HG03045 (cell line): Measurements from ENCODE around the gene CREB5.

ENCODE experiments used
- ATAC-seq: cut with Tn5 transposase; IDR thresholded peaks from one replicate; pipeline ENCODE4 v1.9.1; 2021; ENCODE audit warnings: mild to moderate bottlenecking, moderate library complexity; ENCODE audit not compliant: unreplicated experiment

The CREB5 gene

DNA sequence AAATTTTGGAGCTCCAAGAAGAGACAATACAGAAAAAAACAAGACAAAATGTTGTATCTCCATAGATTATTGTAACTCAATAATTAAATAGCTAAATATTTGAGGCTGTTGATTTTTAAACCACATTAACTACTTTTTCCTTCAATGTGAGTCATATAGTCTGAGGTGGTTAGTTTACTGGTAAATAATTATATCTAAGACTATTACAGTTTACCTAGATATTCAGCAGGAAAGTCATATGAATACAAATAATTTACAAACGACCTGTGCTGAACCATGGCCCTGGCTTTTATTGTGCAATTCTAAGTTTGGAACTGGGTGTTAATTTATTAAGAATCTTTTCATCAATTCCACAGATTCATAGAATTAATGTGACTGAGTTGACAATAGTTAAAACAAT, 22.2 kb downstream of the CREB5 start:
- ATAC-seq = no peak

DNA sequence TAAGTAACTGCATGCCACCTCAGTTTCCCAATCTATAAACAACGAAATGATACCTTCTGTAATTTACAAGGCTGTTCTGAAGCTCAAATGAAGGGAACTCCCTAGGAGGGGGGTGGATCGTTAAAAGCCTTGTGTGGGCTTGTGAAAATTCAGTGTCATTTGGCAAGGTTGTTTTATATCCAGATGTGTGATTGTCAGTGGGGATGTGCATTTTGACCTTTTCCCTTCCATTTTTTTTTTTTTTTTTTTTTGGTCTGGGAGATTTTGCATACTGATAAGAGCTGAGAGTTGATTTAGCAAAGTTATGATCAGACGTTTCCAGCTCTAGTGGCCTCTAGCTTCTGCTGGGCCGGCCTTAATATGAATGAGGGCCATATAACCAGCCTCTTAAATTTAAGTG, 22.8 kb downstream of the CREB5 start:
- no peak for ATAC-seq

DNA sequence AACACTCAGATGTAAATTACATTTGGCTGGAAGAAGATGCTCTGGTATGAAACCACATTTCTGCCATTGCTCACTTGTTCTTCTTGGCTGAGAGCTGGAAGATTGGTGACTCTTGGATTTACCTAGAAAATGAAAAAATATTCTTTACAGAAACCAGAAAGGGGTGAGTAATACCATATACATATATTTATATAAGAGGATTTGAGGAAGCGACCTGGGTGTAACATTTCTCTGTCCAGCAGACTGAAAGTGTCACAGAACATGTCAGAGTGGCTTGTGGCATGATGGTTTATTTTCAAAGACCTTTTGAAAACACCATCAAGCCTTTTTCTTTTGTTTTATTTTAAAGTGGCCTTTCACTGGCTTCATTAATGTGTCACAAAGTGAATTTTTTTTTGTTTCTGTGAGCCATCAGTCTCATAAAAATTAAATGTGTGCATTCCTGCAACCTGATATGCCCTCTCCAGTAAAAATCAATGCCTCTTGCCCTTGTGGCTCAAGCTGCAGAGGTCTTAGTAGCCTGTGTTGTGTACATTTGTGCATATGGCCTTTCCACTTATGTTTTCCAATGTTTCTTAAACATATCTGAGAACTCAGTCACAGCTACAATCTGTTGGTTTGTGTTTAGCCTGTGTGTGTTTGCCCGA, 23.5 kb downstream of the CREB5 start:
- no peak for ATAC-seq

DNA sequence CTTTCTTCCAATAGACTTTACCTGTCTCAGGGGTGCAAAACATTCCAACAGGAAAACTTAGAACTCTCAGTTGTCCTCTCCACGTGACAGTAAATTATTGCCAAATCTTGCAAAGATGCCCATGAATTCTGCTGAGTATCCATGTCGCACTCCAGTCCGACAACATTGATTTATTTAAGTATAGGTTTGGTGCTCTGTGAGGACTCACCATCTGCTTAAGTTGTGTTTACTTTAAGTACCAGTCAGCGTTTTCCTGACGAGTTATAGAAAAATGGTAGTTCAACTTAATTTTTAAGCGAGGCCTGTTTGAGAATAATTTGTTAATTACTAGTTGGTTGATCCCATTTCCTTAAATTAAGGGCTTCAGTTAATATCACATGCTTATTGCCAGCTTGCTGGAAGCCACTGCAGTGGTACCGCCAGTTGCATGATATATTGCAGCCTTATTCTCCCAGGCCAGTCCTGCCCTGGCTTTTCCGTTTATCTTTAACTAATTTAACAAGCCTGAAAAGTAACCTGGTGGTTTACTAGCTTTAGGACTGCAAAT, 27.8 kb downstream of the CREB5 start:
- no peak for ATAC-seq

DNA sequence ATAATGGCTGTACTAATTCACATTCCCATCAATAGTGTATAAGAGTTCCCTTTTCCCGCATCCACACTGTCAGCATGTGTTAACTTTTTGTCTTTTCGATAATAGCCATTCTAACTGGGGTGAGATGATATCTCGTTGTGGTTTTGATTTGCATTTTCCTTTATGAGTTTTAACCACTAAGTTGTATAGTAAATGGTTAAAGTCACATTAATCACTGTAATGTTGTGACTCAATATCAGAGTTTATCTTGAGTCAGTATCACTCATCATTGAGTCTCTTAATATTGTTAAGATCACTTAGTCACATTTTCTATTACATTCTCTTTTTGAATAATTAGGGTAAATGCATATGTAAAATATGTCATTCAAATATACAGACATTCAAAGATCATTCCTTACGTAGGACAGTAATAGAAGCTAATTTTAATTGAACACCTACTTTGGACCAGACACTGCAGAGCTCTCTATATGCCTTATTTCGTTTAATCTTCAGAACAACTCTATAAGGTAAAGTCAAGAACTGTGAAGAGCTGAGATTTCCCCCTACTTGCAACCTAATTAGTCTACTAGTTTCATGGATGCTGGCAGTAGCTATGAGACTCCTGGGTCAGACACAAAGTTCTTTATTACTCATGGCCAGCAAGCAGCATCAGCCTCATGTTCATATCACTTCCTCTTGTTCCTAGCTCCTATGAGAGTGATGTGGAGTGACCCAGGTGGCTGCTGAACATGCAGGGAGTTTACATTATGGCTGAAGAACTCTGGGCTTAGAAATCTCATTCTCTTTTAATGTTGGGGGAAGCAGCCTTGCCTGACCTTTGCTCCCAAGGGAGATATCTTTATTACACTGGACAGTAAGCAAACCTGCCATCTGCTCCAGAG, 30.5 kb downstream of the CREB5 start:
- ATAC-seq = no peak

DNA sequence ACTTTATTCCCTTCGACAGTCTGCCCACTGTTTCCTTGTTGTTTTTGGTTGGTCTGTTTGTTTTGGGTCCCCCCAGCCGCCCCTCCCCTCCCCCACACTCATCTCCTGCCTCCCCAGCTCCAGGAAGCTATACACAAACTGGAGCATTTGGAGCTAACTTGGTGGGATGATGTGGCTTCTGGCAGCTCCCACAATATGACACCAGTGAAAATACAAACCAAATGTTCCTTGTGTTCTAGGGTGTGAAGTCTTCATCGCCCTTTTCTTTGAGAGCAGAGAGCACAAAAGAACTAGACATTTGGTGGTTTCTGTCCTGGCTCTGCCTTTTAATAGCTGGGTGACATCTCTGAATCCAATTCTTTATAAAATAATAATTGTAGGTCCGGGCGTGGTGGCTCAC, 33.8 kb downstream of the CREB5 start:
- ATAC-seq = no peak

DNA sequence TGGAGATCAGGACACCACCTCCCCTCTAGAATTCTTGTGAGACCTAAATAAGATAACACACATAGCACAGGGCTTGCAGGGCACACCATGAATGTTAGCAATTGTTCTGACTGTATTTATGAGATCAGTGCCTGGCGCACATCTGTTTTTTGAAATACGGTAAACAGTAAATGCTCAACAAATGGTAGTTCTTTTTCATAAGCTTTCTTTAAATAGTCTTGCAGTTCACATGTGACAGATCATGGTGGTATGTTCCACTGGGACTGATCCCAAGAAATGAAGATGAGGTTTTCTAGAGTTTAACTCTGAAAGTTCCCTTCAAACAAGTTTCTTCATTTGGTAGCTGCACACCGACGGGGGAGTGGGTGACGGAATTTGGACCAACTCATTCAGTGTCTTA, 34.8 kb downstream of the CREB5 start:
- no peak for ATAC-seq

DNA sequence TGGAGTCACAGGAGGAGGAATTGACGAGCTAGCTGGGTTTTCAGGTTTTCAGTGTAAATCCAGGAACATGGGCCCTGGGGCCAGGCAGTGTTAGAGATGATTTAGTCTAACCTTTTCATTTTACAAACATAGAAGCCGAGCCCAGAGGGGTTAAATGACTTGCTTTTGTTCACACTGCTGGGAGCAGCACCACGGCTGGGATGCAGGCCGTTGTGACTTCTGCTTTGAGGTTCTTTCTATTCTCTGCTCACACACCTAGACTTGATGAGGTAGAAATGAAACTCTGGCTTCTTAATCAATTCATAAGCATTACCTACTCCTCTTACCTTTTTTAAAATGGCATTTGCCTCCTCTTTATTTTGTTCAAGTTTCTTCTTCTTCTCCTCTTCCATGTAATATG, 36.4 kb downstream of the CREB5 start:
- ATAC-seq = no peak

DNA sequence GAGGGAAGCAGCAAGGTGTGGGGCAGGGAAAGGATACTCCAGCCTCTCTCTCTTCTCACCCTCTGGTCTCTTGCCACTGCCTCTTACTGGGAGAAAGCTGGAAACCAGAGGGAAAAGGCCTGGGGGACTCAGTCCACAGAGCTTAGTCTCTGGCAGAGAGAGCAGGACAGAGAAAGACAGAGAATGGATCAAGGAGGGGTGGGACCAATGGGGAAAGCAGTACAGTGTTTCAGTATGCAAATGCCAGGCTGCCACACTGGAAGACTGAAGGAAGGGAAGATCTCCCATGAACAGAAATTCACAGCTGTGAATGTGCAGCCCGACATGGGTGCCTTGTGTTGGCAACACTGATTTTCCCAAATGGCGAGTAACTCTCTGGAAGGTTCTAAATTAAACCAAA, 40.4 kb downstream of the CREB5 start:
- no peak for ATAC-seq

DNA sequence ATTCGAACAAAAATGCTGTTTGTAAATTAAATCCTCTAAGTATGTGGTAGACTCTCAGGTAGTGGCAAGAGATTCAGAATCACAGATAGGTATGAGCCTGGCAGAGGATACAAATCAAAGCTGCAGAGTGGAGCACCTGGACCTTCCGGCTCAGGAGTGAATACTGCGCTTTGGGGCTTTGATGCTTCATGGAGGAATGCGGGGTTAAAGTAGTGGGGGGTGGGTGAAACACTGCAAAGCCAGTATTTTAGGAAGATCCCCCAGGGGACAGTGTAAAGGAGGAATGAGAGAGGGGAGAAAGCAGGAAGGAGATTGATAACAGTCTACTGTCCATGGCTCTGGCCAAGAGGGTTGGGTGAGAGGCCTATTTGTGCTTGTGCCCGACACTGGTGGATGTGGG, 43.2 kb downstream of the CREB5 start:
- ATAC-seq = no peak

DNA sequence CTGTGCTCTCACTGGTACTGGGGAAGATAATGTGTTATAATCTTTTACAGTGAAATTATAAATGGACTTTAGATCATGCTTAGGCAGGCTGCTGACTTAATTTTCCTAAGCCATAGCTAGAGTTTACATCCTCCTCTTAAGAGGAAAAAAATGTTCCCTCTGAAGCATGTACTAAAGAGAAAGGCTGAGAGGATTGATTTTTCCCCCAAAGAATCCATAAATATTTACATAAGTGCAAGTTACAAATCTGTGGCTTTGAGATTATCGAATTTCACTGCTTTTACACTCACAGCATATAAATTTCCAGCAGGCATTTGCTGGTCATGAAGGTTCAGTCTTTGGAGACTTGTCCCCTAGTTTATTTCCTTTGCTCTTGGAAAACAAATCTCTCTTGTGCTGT, 43.7 kb downstream of the CREB5 start:
- no peak for ATAC-seq

DNA sequence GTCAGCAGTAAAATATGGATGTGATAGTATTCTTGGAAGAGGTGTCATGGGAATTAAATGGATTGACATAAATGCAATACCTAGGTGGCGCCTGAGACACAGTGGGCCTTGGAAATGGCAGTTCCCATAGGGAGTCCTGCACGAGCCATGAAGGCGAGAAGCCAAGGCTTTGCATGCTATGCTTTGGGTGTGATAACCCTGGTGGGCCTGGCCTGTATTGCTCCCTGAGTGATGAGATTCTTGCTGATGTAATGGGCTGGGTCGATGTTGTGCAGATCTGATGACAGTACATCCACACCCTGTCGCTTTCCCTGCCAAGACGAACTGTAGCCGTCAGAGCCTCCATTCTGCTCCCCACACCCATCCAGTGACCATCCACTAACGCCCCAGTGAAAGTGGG, 46.4 kb downstream of the CREB5 start:
- no peak for ATAC-seq

DNA sequence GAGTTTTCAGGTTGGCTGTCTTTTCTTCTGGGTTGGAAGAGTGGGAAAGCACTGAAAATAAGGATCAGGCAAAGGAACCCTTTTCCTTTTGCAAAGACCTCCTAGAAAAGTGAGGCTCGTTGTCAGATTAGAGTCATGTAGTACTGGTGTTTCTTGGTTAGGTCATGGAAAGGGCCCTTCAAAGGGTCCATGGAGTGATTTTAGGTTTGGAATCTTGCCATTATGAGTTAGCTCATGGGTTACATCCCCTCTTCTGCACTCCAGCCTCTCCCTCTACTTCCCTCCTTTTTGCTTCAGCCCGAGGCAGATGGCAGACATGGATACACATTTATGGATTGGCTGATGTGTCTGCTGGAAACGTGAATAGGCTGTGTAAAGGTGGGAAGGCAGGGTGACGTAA, 47.0 kb downstream of the CREB5 start:
- no peak for ATAC-seq

DNA sequence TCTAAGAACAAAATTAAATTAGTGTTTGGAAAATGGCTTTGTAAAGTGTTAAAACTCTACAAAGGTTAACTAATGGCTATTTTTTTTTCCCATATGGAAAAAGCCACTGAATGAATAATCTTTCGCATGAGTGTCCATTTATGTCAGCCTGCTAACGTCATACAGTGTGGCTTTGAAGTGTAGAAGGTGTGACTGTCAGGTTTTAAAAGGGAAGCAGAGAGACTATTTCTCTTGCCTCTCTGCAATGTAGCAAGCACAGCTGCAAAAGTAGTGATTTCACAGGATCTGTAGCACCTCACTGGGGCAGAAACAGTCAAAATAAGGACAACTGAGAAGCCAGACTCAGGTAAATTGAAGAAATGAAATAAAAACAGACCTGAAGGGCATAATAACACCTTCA, 53.4 kb downstream of the CREB5 start:
- no peak for ATAC-seq

DNA sequence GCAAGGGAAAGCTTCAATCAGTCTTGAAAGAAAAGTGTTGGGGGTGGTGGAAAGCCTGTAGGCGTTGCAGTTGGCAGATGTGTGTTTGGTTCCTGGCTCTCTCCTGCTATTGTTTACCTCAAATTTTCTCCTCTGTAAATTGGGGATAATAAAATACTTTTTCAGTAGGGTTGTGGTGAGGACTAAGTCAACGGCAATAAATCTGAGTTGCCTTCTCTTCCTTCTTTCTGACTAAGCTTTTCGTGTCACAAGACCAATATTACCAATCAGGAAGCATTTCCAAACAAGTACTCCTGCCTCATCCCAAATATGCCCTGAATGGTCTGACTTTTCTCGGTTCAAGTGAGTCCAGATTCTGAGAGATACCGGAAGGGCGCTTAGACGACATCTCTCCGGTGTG, 54.0 kb downstream of the CREB5 start:
- no peak for ATAC-seq

DNA sequence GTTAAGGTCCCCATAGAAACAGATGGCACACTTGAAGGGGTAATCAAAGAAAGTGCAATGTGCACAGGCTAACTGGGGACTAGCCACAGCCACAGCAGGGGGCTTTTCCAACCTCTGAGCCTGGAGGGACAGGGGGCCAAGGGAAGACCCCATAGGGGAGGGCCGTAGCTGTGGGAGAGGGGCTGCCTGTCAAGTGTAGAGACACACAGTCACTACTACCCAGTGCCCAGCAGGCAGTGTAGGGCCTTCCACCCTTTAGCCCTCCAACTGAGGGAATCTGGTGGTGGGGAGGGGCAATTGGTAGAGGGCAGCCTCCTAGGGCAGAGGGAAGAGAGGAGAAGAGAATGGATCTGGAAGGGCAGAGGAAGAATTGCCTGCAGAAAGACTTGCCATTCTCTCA, 54.6 kb downstream of the CREB5 start:
- no peak for ATAC-seq

DNA sequence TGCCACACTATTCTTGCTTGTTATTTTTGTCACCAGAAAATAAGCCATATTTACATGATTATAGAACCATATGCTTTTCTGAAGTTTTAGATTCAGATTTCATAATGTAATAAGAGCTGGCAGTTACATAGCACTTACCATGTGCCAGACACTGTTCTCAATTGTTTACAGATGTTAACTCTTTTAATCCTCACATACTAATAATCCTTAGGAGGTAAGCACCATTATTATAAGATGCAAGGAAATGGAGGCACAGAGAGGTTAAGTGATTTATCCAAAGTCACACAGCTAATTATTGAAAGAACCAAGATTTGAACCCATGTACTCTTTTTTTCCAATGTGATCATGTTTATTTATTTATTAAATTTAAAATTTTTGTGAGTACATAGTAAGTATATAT, 57.2 kb downstream of the CREB5 start:
- ATAC-seq = no peak

DNA sequence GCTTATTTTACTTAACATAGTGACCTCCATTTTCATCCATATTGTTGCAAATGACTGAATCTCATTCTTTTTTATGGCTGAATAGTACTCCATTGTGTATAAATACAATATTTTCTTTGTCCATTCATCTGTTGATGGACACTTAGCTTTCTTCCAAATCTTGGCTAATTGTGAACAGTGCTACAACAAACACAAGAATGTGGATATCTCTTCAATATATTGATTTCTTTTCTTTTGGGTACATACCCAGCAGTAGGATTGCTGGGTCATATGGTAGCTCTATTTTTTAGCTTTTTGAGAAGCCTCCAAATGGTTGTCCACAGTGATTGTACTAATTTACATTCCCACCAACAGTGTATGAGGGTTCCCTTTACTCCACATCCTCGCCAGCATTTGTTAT, 58.0 kb downstream of the CREB5 start:
- ATAC-seq = no peak

DNA sequence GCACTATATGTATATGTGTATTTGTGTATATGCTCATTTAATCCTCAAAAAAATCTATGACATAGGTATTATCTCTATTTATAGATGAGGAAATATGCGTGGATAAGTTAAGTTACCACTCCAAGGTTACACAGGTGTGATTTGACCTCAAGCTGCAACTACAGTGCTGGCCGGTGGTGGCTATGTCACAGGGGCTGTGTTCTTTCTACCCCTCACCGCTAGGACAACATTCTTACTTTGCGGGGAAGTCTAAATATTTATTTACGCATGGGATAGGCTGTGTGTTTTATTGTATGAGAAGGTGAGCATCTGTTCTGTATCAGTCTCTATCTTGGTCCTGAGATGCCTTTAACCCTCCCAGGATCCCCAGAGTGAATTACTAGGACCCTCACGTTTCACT, 60.0 kb downstream of the CREB5 start:
- ATAC-seq = no peak

DNA sequence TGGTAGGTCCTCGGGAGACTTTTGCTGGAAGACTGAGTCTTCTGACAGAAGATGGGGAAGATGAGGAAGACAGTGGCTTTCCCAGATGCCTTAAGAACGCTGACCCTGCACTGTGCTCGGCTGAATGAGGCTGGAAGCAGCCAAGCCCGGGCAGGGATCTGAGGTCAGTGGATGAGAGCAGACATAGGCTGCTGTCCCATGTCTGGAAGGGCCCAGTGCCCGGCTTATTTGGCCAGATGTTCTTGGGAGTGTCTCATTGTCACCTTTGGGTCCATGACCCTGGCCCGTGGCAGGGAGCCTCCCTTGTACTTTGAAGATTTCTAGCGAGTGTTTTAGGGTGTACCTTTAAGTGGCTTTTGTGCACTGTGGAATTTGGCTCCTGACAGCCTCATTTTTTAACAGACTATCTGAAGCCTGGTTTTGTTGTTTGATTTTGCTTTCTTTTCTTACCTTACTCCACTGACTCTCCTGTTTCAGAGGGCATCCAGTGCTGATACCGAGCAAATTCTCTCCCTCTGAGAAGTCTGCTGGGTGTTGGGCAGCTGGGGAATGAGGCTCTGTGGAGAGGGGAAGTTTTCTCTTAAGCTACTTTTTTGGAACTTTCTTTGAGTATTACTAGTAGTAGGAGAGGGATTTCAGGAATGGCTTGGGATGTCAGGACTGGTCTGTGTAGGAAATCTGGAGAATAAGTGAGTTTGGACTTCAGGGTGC, 61.4 kb downstream of the CREB5 start:
- no peak for ATAC-seq

DNA sequence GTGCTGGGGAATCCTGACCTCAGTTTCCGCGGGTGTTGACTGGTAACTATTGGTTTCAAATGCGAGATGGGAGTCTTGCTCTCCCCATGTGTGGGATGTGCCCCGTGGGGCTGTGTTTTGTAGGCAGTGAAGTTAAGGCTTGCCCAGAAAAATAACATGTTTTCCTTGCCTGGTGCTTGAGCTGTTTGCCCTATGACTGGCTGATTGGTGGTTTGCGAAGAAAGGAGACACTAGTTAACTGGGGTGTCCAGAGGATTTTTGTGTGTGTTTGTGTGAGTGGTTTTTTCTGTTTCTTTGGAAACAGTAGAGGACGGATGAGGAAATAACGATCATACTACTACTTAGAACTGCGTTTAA, 61.9 kb downstream of the CREB5 start:
- ATAC-seq = no peak

DNA sequence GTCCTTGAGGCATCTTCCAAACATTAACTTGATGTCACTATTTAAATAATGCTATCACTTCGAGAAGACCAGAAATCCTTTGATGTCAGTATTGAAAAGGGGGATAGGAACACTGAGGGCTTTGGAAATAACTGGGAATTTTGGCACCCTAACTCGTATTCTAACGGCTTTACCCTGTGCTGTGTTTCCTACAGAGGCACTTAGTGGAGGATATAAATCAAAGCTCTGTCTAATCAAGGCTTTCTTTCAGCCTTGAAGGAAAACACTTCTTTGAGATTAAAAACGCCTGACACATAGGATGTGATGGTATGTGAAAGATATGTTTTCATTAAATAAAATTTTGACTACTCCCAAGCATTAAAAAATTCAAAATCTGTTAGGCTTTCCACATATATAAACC, 62.3 kb downstream of the CREB5 start:
- no peak for ATAC-seq
